GM21576 (cell line): ENCODE data around the gene NOTCH2.
"Not testable (repeated sequence)": the region's sequence is repeated elsewhere in the genome, so short reads cannot be mapped to it uniquely, and the experiment has no call there.

Source experiments
- ATAC-seq: cut with Tn5 transposase; IDR thresholded peaks from one replicate; pipeline ENCODE4 v1.9.1; 2021; ENCODE audit warnings: mild to moderate bottlenecking, moderate library complexity; ENCODE audit not compliant: unreplicated experiment

Gene NOTCH2

GRCh38 chr1:119975582-119976254 is 93.7 kb downstream of the NOTCH2 start:
- ATAC-seq: not testable (repeated sequence)

GRCh38 chr1:119975006-119975405 is 94.5 kb downstream of the NOTCH2 start:
- ATAC-seq: no peak

GRCh38 chr1:119974013-119974412 is 95.4 kb downstream of the NOTCH2 start:
- ATAC-seq: no peak

GRCh38 chr1:119971710-119972570 is 97.5 kb downstream of the NOTCH2 start:
- ATAC-seq: no peak

- no peak for ATAC-seq
These were observed 100.9 kb downstream of the NOTCH2 start for GRCh38 chr1:119968601-119969000.

- no peak for ATAC-seq
These were observed 101.4 kb downstream of the NOTCH2 start for GRCh38 chr1:119968068-119968492.

- no peak for ATAC-seq
These were observed 102.8 kb downstream of the NOTCH2 start for GRCh38 chr1:119966681-119967080.

- ATAC-seq: no peak
These were observed 103.4 kb downstream of the NOTCH2 start for GRCh38 chr1:119966020-119966419.

- no peak for ATAC-seq
These were observed 104.6 kb downstream of the NOTCH2 start for GRCh38 chr1:119964673-119965363.

- ATAC-seq: no peak
These were observed 107.0 kb downstream of the NOTCH2 start for GRCh38 chr1:119962296-119962968.

GRCh38 chr1:119960501-119960900 is 109.0 kb downstream of the NOTCH2 start:
- ATAC-seq: no peak

- ATAC-seq: no peak
These were observed 109.9 kb downstream of the NOTCH2 start for GRCh38 chr1:119959268-119960220.

GRCh38 chr1:119958223-119958622 is 111.2 kb downstream of the NOTCH2 start:
- no peak for ATAC-seq

GRCh38 chr1:119956306-119956705 is 113.2 kb downstream of the NOTCH2 start:
- no peak for ATAC-seq

GRCh38 chr1:119954476-119955422 is 114.7 kb downstream of the NOTCH2 start:
- no peak for ATAC-seq

- no peak for ATAC-seq
These were observed 116.0 kb downstream of the NOTCH2 start for GRCh38 chr1:119953266-119953998.

GRCh38 chr1:119952496-119952895 is 117.0 kb downstream of the NOTCH2 start:
- no peak for ATAC-seq
